Measurements from ENCODE around the gene HDAC9.

Gene HDAC9

DNA sequence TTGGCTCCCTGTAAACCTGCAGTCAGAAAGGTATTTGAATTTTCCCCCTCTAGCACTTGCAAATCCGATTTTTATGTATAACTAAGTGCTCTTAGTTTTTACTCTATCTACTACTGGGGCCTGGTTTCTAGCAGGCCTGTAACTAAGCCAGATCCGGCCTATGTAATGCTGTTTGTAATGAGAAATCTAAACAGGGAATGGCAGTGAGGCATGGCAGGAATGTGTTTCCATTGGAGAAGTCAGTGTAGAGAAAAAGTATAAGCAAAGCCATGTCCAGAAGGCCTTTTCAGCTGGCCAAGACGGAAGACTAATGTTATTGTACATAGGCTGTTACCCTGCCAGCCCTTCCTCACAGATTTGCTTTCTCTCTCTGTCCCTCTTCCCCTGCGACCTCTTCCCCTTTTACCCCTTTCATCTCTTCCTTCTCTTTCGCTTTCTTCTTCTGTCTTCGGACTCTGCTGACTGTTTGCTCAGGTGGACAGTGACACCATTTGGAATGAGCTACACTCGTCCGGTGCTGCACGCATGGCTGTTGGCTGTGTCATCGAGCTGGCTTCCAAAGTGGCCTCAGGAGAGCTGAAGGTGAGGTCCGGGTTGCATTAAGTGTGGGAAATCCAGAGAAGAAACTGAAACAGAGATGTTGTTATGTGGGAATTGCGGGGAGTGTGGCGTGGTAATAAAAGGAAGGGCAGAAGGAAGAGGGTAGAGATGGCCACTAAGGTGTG is 297.5 kb downstream of the HDAC9 start:
- DNase-seq (ENCODE audit: low read depth) = no peak
- H3K4me3 ChIP-seq (ENCODE audit: control insufficient read depth, low read depth, low read length) = no peak overlapping the region

GRCh38 chr7:18796216-18796615 is 300.7 kb downstream of the HDAC9 start:
- no peak overlapping the region for H3K4me3 ChIP-seq (ENCODE audit: control insufficient read depth, low read depth, low read length)
- TF ChIP-seq, protein P1, sequence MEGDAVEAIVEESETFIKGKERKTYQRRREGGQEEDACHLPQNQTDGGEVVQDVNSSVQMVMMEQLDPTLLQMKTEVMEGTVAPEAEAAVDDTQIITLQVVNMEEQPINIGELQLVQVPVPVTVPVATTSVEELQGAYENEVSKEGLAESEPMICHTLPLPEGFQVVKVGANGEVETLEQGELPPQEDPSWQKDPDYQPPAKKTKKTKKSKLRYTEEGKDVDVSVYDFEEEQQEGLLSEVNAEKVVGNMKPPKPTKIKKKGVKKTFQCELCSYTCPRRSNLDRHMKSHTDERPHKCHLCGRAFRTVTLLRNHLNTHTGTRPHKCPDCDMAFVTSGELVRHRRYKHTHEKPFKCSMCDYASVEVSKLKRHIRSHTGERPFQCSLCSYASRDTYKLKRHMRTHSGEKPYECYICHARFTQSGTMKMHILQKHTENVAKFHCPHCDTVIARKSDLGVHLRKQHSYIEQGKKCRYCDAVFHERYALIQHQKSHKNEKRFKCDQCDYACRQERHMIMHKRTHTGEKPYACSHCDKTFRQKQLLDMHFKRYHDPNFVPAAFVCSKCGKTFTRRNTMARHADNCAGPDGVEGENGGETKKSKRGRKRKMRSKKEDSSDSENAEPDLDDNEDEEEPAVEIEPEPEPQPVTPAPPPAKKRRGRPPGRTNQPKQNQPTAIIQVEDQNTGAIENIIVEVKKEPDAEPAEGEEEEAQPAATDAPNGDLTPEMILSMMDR (conservative IDR thresholded peaks at IDR 0.05; ENCODE audit: control insufficient read depth, insufficient read depth, low read depth, low read length) = no peak

More for the DNA sequence above, 297.5 kb downstream of the HDAC9 start:
- TF ChIP-seq, protein P1 (conservative IDR thresholded peaks at IDR 0.05; ENCODE audit: control insufficient read depth, insufficient read depth, low read depth, low read length) = no peak

DNA sequence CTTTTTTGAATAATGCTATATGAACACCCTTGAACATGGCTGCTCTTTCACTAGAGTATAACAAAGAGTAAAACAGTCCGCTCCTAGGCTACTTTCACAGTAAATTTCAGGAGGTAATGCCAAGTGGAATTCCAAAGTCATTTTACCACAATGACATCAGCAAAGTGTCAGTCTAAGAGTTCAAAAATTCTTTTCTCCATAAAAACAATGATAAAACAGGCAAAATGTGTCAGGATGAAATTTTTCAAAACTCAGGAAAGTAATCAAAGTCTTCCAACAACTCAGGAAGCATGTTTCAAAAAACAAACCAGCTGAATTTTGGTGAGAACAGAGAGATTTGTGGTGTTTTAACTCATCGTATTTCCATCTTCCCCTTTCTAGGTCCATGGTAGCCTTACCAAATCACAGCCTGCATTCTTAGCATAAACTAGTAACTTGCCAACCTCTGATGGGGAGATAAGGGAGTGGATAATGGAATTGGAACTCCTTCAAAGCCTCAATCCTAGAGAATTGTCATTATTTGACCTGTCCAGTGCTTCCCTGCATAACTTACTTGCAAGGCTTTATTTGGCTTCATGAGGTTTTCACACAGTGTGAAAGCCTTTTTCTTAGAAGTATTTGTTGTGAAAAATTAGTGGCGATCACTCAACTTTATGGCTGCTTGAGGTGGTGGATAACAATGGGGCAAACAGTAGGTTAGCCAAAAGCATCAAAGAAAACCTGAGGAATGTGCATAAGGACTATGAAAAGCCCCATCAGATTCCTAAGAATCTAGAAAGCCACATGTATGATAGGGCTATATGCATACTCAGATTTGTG is 302.7 kb downstream of the HDAC9 start:
- no peak overlapping the region for H3K4me3 ChIP-seq (ENCODE audit: control insufficient read depth, low read depth, low read length)
- TF ChIP-seq, protein P1 (conservative IDR thresholded peaks at IDR 0.05; ENCODE audit: control insufficient read depth, insufficient read depth, low read depth, low read length) = no peak
- no peak for DNase-seq (ENCODE audit: low read depth)

More at GRCh38 chr7:18796216-18796615, 300.7 kb downstream of the HDAC9 start:
- DNase-seq (ENCODE audit: low read depth) = no peak

DNA sequence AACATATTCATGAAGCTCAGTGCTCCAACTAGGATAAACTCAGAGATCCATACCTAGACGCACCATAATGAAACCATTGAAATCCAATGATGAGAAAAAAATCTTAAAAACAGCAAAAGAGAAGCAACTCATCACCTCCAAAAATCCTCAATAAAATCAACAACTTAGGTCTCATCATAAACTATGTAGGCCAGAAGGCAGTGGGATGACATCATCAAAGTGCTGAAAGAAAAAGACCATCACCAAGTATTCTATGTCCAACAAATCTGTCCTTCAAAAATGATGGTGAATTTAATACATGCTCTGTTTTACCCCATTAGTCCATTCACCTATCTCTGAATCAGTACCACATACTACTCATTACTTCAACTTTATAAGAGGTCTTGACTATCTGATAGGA is 304.4 kb downstream of the HDAC9 start:
- TF ChIP-seq, protein P1 (conservative IDR thresholded peaks at IDR 0.05; ENCODE audit: control insufficient read depth, insufficient read depth, low read depth, low read length) = no peak
- H3K4me3 ChIP-seq (ENCODE audit: control insufficient read depth, low read depth, low read length) = no peak overlapping the region
- no peak for DNase-seq (ENCODE audit: low read depth)

- TF ChIP-seq, protein P1 (conservative IDR thresholded peaks at IDR 0.05; ENCODE audit: control insufficient read depth, insufficient read depth, low read depth, low read length) = no peak
- DNase-seq (ENCODE audit: low read depth) = no peak
- no peak overlapping the region for H3K4me3 ChIP-seq (ENCODE audit: control insufficient read depth, low read depth, low read length)
Observed at GRCh38 chr7:18803923-18804322, 308.4 kb downstream of the HDAC9 start.

- DNase-seq (ENCODE audit: low read depth) = no peak
- H3K4me3 ChIP-seq (ENCODE audit: control insufficient read depth, low read depth, low read length) = no peak overlapping the region
- TF ChIP-seq, protein P1 (conservative IDR thresholded peaks at IDR 0.05; ENCODE audit: control insufficient read depth, insufficient read depth, low read depth, low read length) = no peak
Observed at GRCh38 chr7:18806177-18806576, 310.6 kb downstream of the HDAC9 start.

Data from fibroblast of mammary gland (primary cell).